22Rv1 (cell line): ENCODE results near the gene PRDM16.

Experiments used
- H3K27ac ChIP-seq: fragments of 450-650 bp; 2 replicates; pipeline ENCODE4 v1.5.1; 2017
- ZFX ChIP-seq: fragments of 450-650 bp; IDR thresholded peaks from 2 replicates; pipeline ENCODE4 v1.6.1; 2017; ENCODE audit warnings: antibody characterized with exemption, borderline replicate concordance
- TF ChIP-seq, protein P1 (sequence below): fragments of 450-650 bp; IDR thresholded peaks from 2 replicates; pipeline ENCODE4 v1.5.1; 2017; ENCODE audit warnings: mild to moderate bottlenecking

Gene PRDM16

DNA sequence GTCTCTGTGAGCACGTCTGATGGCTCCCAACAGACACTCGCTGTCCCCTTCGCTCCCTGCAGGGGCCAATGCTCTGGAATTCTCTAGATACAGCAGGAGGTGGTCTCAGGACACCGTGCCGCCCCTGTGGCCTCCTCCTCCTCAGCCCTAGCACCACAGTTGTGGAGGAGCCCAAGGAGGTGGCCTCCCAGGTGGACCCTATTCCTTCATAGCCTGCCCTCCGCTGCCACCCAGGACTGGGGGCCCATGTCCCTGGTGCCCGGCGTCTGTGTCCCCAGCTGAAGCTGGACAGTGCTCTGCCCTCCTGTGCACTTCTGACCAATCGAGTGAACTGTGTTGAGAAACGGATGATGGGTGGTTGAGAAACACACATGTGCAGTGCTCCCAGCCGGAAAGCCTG is 235.7 kb downstream of the PRDM16 start:
- H3K27ac ChIP-seq: no peak overlapping the region
- TF ChIP-seq, protein P1, sequence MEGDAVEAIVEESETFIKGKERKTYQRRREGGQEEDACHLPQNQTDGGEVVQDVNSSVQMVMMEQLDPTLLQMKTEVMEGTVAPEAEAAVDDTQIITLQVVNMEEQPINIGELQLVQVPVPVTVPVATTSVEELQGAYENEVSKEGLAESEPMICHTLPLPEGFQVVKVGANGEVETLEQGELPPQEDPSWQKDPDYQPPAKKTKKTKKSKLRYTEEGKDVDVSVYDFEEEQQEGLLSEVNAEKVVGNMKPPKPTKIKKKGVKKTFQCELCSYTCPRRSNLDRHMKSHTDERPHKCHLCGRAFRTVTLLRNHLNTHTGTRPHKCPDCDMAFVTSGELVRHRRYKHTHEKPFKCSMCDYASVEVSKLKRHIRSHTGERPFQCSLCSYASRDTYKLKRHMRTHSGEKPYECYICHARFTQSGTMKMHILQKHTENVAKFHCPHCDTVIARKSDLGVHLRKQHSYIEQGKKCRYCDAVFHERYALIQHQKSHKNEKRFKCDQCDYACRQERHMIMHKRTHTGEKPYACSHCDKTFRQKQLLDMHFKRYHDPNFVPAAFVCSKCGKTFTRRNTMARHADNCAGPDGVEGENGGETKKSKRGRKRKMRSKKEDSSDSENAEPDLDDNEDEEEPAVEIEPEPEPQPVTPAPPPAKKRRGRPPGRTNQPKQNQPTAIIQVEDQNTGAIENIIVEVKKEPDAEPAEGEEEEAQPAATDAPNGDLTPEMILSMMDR: no peak
- TF ChIP-seq ZFX: no peak

DNA sequence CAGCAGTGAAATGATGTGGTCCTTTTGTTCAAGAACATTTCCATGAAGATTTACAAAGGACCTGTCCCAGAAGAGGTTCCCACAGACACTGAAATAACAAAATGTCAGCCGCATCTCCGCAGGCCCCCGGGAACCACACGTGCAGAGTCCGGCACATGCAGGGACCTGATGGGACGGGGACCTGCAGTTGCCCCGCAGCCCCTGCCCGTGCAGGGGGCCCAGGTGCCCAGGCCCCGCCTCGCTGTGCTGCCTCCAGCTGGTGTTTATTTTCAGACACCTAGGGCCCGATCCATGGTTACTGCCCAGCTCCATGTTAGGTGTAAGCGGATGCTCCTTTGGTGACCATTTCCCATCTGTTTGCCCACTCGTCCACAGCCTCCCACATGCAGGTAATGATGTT is 236.2 kb downstream of the PRDM16 start:
- no peak overlapping the region for H3K27ac ChIP-seq
- TF ChIP-seq, protein P1: no peak

DNA sequence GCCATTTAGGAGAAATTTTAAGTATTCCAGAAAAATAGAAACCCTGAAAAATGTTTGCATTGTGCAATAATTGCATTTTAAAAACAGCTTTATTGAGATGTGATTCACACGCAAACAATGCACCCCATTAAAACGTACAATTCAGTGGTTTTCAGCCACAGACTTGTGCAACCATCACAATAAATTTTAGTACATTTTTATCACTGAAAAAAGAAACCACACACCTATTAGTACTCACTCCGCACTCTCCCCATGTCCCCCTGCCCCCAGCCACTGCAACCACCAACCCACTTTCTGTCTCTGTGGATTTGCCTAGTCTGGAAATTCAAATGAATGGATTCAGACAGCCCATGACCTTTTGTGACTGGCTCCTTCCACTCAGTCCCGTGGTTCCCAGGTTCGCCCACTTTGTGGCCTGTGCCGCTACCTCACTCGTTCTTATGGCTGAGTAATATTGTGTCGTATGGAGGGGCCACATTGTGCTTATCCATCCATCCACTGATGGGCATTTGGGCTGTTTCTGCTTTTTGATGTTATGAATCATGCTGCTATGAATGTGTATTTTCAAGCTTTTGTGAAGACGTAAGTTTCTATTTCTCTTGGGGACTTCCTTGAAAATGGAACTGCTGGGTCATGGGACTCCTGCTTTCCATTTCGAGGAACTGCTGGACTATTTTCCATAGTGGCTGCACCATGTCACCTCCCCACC is 237.7 kb downstream of the PRDM16 start:
- H3K27ac ChIP-seq: no peak overlapping the region
- no peak for TF ChIP-seq ZFX
- TF ChIP-seq, protein P1: no peak

DNA sequence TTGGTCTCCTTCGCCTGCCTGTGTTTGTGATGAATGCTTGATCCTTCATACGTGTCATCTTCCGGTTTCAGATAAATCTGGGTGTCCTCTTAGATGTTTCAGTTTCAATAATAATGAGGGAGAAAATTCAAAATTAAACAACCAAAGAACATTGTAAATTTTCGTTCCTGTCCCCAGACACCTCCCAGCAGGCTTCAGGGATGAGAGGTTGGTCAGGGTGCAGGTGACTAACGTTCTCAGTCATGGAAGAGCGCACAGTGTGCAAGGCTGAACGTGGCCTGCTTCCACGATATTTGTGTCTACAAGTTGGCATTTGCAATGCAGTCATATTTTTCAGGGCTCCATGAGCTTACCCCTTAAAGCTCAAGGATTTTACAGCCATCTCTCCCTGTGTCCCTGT is 238.4 kb downstream of the PRDM16 start:
- TF ChIP-seq, protein P1: no peak
- no peak for TF ChIP-seq ZFX
- no peak overlapping the region for H3K27ac ChIP-seq

DNA sequence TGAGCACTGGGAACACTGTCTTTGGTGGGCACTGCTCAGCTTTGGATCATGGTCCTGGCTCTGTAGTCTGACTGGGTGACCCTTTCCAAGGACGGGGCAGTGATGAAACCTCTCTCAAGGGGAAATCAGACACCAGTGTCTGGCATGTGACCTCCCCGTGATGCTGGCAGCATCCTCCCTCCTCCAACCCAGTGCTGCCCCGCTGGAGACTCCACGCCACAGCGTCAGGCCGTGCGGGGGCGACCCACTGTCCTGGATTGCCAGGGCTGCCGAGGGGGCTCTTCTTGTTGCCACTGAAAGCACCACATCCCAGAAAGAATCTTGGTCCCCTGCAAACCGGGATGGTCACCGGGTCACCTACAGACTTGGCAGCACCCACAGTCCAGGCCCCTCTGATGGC is 239.1 kb downstream of the PRDM16 start:
- TF ChIP-seq, protein P1: no peak
- no peak for TF ChIP-seq ZFX
- no peak overlapping the region for H3K27ac ChIP-seq

DNA sequence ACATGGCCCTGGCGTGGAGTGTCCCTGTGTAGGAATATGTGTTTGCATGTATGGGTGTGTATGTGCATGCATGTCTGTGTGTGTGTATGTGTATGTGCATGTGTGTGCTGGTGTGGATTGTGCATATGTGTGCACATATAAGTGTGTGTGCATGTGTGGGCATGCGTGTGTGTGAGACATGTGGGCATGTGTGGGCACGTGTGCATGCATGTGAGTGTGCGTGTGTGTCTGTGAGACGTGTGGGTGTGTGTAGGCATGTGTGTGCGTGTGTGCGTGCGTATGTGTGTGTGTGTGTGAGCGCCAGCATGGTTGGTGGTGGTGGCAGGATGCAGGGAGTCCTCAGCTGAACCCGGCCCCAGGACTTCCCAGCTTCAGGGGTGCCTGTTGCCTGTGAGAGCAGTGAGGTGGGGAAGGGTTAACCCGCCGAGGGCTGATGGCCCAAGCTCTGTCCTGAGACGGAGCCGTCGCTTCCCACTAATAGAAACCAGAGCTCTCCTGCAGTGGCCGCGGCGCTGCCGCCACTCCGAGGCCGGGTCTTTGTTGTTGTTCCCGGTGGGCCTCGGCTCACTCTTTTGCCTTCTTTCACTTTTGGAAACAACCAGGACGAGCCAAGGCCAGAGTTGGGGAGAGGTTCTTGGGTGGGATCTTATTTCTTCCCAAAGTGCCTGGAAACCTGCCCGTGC is 241.9 kb downstream of the PRDM16 start:
- H3K27ac ChIP-seq: no peak overlapping the region
- TF ChIP-seq, protein P1: no peak
- TF ChIP-seq ZFX: no peak

DNA sequence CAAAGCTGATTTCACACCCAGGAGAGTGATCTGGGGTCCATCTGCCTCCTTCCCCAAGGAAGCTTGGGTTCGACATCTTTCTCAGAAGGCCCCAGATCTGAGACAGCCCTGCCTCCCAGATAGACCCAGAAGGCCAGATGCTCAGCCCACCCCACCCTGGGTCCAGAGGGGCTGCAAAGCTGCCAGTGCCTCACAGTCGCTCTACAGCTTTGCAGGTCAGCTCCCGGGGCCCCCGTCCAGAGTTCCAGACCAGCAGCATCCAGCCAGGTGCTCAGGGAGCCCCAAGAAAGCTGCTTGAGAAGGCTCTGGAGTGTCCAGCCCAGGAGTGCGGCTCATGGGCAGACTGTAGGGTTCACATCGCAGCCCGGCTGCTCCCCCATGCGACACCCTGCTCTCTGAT is 242.7 kb downstream of the PRDM16 start:
- no peak overlapping the region for H3K27ac ChIP-seq
- TF ChIP-seq, protein P1: no peak
- TF ChIP-seq ZFX: no peak
